Esophagus squamous epithelium (tissue), 4 donors: ENCODE results near the gene CCDC8.

Source experiments
- POLR2A ChIP-seq, 4 donors: fragments of 450-650 bp; IDR thresholded peaks; one replicate each; pipeline ENCODE4 v1.6.1; 2017; ENCODE audit warnings: antibody characterized with exemption in 4 of 4, mild to moderate bottlenecking in 4 of 4, moderate library complexity in 3 of 4
- TF ChIP-seq, protein P1 (sequence below), 6 experiments: fragments of 450-650 bp in 4 of 6; fragments of 200-600 bp in 2 of 6; sonication (generic) in 2 of 6; IDR thresholded peaks; one replicate each; pipeline ENCODE4 v1.5.1; 2016 to 2019; ENCODE audit warnings: antibody characterized with exemption in 6 of 6, mild to moderate bottlenecking in 4 of 6, moderate library complexity in 4 of 6

DNA sequence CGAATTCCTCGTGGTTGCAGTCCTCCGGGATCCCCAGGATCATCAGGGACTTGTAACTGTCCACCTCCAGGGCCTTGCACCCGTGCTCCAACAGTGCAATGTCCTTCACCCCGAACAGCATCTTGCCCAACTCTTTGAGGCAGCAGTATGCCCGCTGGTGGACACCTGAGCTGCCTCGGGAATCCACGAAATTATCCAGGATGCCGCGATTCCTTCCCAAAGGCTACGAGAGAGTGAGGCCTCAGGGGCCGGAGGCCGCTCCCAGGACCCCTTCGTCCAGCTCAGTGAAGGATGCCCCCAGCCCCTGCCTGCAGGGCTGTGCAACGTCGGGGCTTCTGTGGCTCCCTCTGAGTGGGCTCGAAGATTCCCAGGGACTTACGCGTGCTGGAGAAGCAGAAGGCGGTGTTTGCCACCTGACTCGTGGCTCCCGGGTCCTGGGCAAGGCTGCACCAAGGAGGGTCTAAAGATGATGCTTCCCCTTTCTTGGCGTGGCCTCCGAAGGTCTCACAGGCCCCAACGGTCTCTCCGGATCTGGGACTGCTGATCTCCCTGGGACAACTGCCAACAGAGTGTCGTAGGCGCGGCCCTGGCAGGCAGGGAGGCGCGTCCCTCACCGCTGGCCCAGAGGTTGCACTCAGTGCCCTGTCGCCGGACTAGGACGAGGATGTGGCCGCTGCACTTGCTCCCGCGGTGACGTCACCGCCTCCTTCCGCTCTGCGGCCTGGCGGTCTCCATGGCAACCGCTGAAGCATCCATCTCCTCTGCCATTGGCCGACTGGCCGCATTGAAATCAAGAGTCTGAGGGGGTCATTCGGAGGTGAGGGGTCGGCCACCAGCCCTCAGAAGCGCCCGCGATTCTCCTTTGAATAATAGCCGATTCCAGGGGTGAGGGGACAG, 15.1 kb upstream of the CCDC8 start, which contains the start of gene PNMA8C:
- TF ChIP-seq POLR2A (IDR thresholded peaks at IDR 0.05) = no peak
- TF ChIP-seq, protein P1, sequence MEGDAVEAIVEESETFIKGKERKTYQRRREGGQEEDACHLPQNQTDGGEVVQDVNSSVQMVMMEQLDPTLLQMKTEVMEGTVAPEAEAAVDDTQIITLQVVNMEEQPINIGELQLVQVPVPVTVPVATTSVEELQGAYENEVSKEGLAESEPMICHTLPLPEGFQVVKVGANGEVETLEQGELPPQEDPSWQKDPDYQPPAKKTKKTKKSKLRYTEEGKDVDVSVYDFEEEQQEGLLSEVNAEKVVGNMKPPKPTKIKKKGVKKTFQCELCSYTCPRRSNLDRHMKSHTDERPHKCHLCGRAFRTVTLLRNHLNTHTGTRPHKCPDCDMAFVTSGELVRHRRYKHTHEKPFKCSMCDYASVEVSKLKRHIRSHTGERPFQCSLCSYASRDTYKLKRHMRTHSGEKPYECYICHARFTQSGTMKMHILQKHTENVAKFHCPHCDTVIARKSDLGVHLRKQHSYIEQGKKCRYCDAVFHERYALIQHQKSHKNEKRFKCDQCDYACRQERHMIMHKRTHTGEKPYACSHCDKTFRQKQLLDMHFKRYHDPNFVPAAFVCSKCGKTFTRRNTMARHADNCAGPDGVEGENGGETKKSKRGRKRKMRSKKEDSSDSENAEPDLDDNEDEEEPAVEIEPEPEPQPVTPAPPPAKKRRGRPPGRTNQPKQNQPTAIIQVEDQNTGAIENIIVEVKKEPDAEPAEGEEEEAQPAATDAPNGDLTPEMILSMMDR (IDR thresholded peaks at IDR 0.05) = no peak
